Memory B cell (primary cell): Measurements from ENCODE around the gene DNTT.
A peak's percentile ranks its signal among the peaks of the same experiment; 100 is the strongest.
"Not testable (repeated sequence)": the region's sequence is repeated elsewhere in the genome, so short reads cannot be mapped to it uniquely, and the experiment has no call there.

Experiments used
- ATAC-seq: fragments of 150-1000 bp; cut with Tn5 transposase; 2 replicates; pipeline ENCODE4 v1.10.0; 2021; ENCODE audit warnings: low read depth, mild to moderate bottlenecking, moderate library complexity
- DNase-seq, 2 donors: peaks; one replicate each; pipeline ENCODE4 v3.0.0; 2022; ENCODE audit warnings: low spot score in 2 of 2
- H3K27ac Mint-ChIP-seq: one replicate; pipeline ENCODE4 v1.8.0; 2022; ENCODE audit warnings: mild to moderate bottlenecking, moderate library complexity, mixed read lengths
- H3K27me3 Mint-ChIP-seq: one replicate; pipeline ENCODE4 v1.8.0; 2022; ENCODE audit warnings: mixed read lengths
- H3K36me3 Mint-ChIP-seq: one replicate; pipeline ENCODE4 v1.8.0; 2022; ENCODE audit warnings: mild to moderate bottlenecking, mixed read lengths
- H3K4me1 Mint-ChIP-seq: one replicate; pipeline ENCODE4 v1.8.0; 2022; ENCODE audit warnings: mixed read lengths
- H3K4me3 Mint-ChIP-seq: one replicate; pipeline ENCODE4 v1.8.0; 2022; ENCODE audit warnings: mild to moderate bottlenecking, moderate library complexity, mixed read lengths
- H3K9me3 Mint-ChIP-seq: one replicate; pipeline ENCODE4 v1.8.0; 2022; ENCODE audit warnings: mixed read lengths

Gene DNTT

GRCh38 chr10:96287392-96288105 is 16.7 kb upstream of the DNTT start:
- Mint-ChIP-seq H3K27me3 (no peaks in the 10 kb centered on the region), H3K4me1 (peaks cover 47% of the 10 kb centered on the region), H3K9me3 (no peaks in the 10 kb centered on the region), H3K36me3 (no peaks in the 10 kb centered on the region), H3K4me3 (peak overlapping the region; percentile 86), H3K27ac (peak overlapping the region; percentile 91)
- peak; percentile 79 for ATAC-seq
- peak in 1 of 2 donors; percentile 40 for DNase-seq

- Mint-ChIP-seq H3K9me3 (no peaks in the 10 kb centered on the region), H3K27me3 (no peaks in the 10 kb centered on the region), H3K4me3 (peak overlapping the region; percentile 86), H3K36me3 (no peaks in the 10 kb centered on the region), H3K27ac (peak overlapping the region; percentile 91), H3K4me1 (peaks cover 47% of the 10 kb centered on the region)
- ATAC-seq = peak; percentile 82
- DNase-seq = no peak
Observed at GRCh38 chr10:96288151-96288621, 16.0 kb upstream of the DNTT start.

- ATAC-seq (no peak), DNase-seq (no peak)
- Mint-ChIP-seq H3K9me3 (no peaks in the 10 kb centered on the region), H3K36me3 (no peaks in the 10 kb centered on the region), H3K4me3 (peak overlapping the region; percentile 50), H3K27ac (peak overlapping the region; percentile 91), H3K4me1 (peaks cover 50% of the 10 kb centered on the region), H3K27me3 (no peaks in the 10 kb centered on the region)
Observed at GRCh38 chr10:96289218-96289910, 14.9 kb upstream of the DNTT start.

DNA sequence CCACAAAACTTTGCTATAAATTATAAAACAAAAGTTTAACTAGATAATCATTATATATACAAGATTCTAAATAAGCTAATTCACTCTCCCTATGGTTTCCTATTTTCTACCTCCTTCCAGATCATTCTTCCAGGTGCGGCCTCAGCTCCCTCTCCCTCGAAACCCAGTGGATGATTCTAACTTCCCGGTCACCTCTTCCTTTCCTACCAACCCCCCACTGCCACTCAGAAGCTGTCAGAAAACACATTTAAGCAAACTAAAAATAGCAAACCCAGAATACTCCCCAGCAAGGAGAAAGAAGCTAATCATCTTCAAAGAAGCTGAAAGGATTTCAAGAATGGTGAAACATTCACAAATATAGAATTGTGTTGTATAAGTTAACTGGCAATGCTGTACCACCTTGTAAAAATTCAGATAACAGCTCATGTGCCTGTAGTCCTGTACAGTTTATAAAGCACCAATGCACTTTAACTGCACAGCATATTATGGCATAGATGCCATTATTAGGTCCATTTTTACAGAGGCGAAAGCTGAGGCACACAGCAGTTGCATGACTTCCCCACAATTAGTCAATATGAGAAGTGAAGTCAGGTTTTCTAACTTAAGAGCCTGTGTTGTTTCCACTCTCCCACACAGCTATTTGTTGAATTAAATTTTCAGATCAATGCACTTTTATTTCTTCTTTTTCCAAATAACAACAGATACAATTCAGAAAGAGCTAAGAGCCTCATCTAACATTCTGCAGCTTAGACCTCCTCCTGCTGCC is 13.7 kb upstream of the DNTT start:
- Mint-ChIP-seq H3K4me3 (peak overlapping the region; percentile 62), H3K27ac (peak overlapping the region; percentile 87), H3K4me1 (peaks cover 46% of the 10 kb centered on the region), H3K36me3 (no peaks in the 10 kb centered on the region), H3K9me3 (no peaks in the 10 kb centered on the region), H3K27me3 (no peaks in the 10 kb centered on the region)
- ATAC-seq (no peak), DNase-seq (no peak)

- H3K27me3 Mint-ChIP-seq = no peaks in the 10 kb centered on the region
- H3K36me3 Mint-ChIP-seq = no peaks in the 10 kb centered on the region
- no peaks in the 10 kb centered on the region for H3K9me3 Mint-ChIP-seq
- H3K27ac Mint-ChIP-seq = no peak overlapping the region
- DNase-seq = peak in 1 of 2 donors; percentile 49
- peaks cover 34% of the 10 kb centered on the region for H3K4me1 Mint-ChIP-seq
- no peak overlapping the region for H3K4me3 Mint-ChIP-seq
- peak; percentile 66 for ATAC-seq
Observed at GRCh38 chr10:96292971-96293920, 11.0 kb upstream of the DNTT start.

DNA sequence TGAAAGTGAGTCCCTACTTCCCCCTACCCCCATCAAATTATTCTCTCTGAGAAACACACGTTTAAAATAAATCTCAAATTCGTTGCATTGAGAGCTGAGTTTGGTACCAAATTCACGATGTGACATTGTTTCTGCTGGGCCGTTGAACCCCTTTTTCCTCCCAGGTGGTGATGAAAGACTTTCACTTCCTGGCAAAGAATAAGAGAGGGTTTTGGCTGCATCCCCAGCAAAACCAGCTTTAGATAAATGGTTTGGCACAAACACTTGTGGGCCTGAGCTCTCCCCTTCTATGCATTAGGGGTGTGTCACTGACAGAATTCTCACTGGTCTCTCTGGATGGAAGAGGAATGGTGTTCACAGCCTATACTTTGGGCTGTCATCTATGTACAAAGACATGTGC is 8.8 kb upstream of the DNTT start:
- H3K36me3 Mint-ChIP-seq = no peaks in the 10 kb centered on the region
- H3K4me3 Mint-ChIP-seq = no peak overlapping the region
- H3K9me3 Mint-ChIP-seq = no peaks in the 10 kb centered on the region
- ATAC-seq (no peak), DNase-seq (no peak)
- H3K4me1 Mint-ChIP-seq = peaks cover 24% of the 10 kb centered on the region
- no peak overlapping the region for H3K27ac Mint-ChIP-seq
- peaks cover 2% of the 10 kb centered on the region for H3K27me3 Mint-ChIP-seq

DNA sequence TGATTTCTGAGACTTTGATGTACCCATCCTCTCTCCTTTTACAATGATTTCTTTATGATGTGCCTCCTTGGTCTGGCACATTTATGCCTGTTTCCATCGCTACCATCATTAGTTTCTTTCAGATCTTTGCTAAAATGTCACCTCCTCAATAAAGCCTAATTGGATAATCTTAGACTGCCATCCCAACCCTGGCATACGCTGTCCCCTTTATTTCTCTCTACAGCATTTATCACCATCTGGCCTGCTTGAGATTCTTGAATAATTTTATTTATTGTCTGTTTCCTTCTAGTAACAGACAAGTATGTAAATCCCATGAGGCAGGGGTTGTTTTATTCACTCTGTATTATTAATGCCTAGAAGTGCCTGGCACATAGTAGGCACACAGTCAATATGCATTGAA is 6.7 kb upstream of the DNTT start:
- DNase-seq = no peak
- Mint-ChIP-seq H3K4me1 (peaks cover 14% of the 10 kb centered on the region), H3K9me3 (no peaks in the 10 kb centered on the region), H3K27ac (no peak overlapping the region), H3K36me3 (no peaks in the 10 kb centered on the region), H3K4me3 (no peak overlapping the region), H3K27me3 (peaks cover 7% of the 10 kb centered on the region)
- ATAC-seq = no peak

DNA sequence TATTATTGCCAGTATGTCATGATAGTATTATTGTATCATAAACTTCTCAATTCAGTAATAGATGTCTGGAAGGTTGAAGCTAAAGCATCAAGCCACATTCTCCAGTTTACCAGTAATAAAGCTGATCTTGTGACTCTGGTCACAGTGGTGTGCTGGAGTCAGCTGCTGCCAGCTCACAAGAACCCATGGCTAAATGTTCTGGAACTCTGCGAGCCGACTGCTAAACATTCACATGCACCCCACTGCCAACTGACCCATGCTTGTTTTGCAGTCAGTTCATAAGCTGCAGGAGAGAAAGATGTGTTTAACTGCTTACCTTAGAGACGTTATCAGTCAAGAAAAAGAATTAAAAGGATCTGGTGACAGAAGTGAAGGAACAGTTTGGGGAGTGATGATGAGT is 5.9 kb upstream of the DNTT start:
- Mint-ChIP-seq H3K27me3 (peaks cover 7% of the 10 kb centered on the region), H3K36me3 (no peaks in the 10 kb centered on the region), H3K4me1 (peaks cover 13% of the 10 kb centered on the region), H3K27ac (no peak overlapping the region), H3K4me3 (no peak overlapping the region), H3K9me3 (no peaks in the 10 kb centered on the region)
- DNase-seq = no peak
- ATAC-seq = no peak

DNA sequence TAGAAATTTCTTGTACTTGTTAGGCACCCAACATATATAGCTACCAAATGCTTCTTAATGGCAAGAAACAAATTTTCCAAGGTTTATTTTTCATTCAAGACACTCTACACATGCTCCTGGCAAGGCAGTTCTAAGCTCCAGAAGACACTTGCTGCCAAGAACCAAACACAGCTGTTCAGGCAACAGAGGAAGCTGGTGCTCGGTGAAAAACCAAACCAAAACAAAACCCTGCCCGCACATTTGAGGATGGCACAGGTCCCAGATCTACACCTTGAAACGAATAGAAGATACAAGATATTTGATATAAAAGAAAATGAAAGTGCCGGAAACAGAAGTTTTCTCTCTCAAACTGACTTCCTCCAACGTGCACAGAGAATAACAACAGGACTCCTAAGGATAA is 4.9 kb upstream of the DNTT start:
- Mint-ChIP-seq H3K9me3 (no peaks in the 10 kb centered on the region), H3K27ac (no peak overlapping the region), H3K4me1 (peaks cover 10% of the 10 kb centered on the region), H3K27me3 (peaks cover 11% of the 10 kb centered on the region), H3K4me3 (peak overlapping the region; percentile 63), H3K36me3 (no peaks in the 10 kb centered on the region)
- DNase-seq = no peak
- peak; percentile 34 for ATAC-seq

- no peak overlapping the region for H3K4me3 Mint-ChIP-seq
- no peak overlapping the region for H3K27ac Mint-ChIP-seq
- ATAC-seq = no peak
- no peaks in the 10 kb centered on the region for H3K9me3 Mint-ChIP-seq
- no peak for DNase-seq
- H3K27me3 Mint-ChIP-seq = peaks cover 11% of the 10 kb centered on the region
- H3K4me1 Mint-ChIP-seq = peaks cover 13% of the 10 kb centered on the region
- H3K36me3 Mint-ChIP-seq = no peaks in the 10 kb centered on the region
Observed at GRCh38 chr10:96301616-96302015, 2.6 kb upstream of the DNTT start.

DNA sequence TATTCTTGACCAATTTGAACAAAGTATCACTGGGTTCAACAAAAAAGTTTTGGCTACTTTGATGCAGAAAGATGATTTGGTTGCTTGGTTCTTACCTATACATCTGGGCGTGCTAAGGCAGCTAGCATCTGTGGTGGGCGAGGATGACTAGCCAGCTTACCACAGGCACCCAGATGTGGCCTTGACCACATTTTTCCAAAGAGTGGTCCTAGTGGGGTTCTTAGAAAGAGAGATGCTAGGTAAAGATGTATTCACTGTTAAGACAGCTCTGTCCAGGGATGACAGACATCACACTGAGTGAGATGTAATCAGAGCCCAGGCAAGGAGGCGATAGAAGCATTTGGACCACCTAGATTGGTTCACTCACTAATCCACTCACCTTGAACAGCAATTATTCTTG is 785 bp downstream of the DNTT start:
- Mint-ChIP-seq H3K9me3 (no peaks in the 10 kb centered on the region), H3K4me1 (peaks cover 14% of the 10 kb centered on the region), H3K4me3 (no peak overlapping the region), H3K36me3 (no peaks in the 10 kb centered on the region), H3K27ac (no peak overlapping the region), H3K27me3 (peaks cover 9% of the 10 kb centered on the region)
- ATAC-seq (no peak), DNase-seq (no peak)

GRCh38 chr10:96306516-96306915 is 2.3 kb downstream of the DNTT start:
- Mint-ChIP-seq H3K4me3 (no peak overlapping the region), H3K4me1 (peaks cover 10% of the 10 kb centered on the region)
- peak; percentile 98 for ATAC-seq

GRCh38 chr10:96308854-96309253 is 4.6 kb downstream of the DNTT start:
- not testable (repeated sequence) for H3K36me3 Mint-ChIP-seq, DNase-seq, H3K27ac Mint-ChIP-seq, H3K27me3 Mint-ChIP-seq, H3K4me3 Mint-ChIP-seq, ATAC-seq, H3K9me3 Mint-ChIP-seq
- H3K4me1 Mint-ChIP-seq = peaks cover 10% of the 10 kb centered on the region

More at GRCh38 chr10:96306516-96306915, 2.3 kb downstream of the DNTT start:
- Mint-ChIP-seq H3K36me3 (no peaks in the 10 kb centered on the region), H3K27me3 (peaks cover 3% of the 10 kb centered on the region), H3K27ac (no peak overlapping the region), H3K9me3 (no peaks in the 10 kb centered on the region)
- peak; percentile 31 to 32 for DNase-seq
